Gastroesophageal sphincter (tissue), 4 donors: ENCODE results near the gene TMEM238. TPM values are rescaled to one million over a fixed set of nuclear protein-coding genes. Genes with fewer than 3 reads are reported as not detected.

ENCODE experiments used
- ATAC-seq: fragments of 150-250 bp; one replicate; pipeline ENCODE4 v1.9.1; 2016; ENCODE audit warnings: mild to moderate bottlenecking, moderate library complexity
- H3K27ac ChIP-seq, 4 donors: fragments of 200-600 bp; sonication (generic) in 3 of 4; 1 replicate in 3 of 4; 2 replicates in 1 of 4; pipeline ENCODE4 v1.5.1; 2016 to 2019
- H3K27me3 ChIP-seq: fragments of 200-600 bp; sonication (generic); one replicate; pipeline ENCODE4 v1.5.1; 2019
- H3K36me3 ChIP-seq, 2 donors: fragments of 200-600 bp; sonication (generic); one replicate each; pipeline ENCODE4 v1.5.1; 2019; ENCODE audit warnings: control low read depth in 1 of 2
- H3K4me1 ChIP-seq, 3 donors: fragments of 200-600 bp; sonication (generic); 1 replicate in 2 of 3; 2 replicates in 1 of 3; pipeline ENCODE4 v1.5.1; 2016 to 2019; ENCODE audit warnings: control low read depth in 2 of 3
- H3K4me3 ChIP-seq, 2 donors: fragments of 200-600 bp; sonication (generic); one replicate each; pipeline ENCODE4 v1.5.1; 2019; ENCODE audit warnings: mild to moderate bottlenecking in 1 of 2, moderate library complexity in 1 of 2
- H3K9me3 ChIP-seq, 3 donors: fragments of 200-600 bp; sonication (generic); one replicate each; pipeline ENCODE4 v1.5.1; 2017 to 2019; ENCODE audit warnings: control low read depth in 2 of 3
- EP300 ChIP-seq: sonication (generic); formaldehyde crosslinking; IDR thresholded peaks from one replicate; pipeline ENCODE4 v1.6.1; 2017; ENCODE audit warnings: antibody characterized with exemption, mild to moderate bottlenecking
- POLR2A ChIP-seq, 2 donors: fragments of 450-650 bp; IDR thresholded peaks; one replicate each; pipeline ENCODE4 v1.6.1; 2017; ENCODE audit warnings: antibody characterized with exemption in 2 of 2, mild to moderate bottlenecking in 2 of 2, moderate library complexity in 1 of 2
- POLR2AphosphoS5 ChIP-seq: sonication (generic); formaldehyde crosslinking; IDR thresholded peaks from one replicate; pipeline ENCODE4 v1.6.1; 2017; ENCODE audit warnings: antibody characterized with exemption
- WGBS, 2 donors: methylation state at CpG; one replicate each; pipeline ENCODE4 v1.1.5; 2018; ENCODE audit warnings: low coverage in 1 of 2; 5-methylcytosine and 5-hydroxymethylcytosine counted together
- total RNA-seq, 4 donors: library from RNA; depleted of rRNA; stranded (reverse); fragments of >200 nt; gene quantifications; one replicate each; pipeline ENCODE4 v1.1.0, GENCODE V29; 2016
- TF ChIP-seq, protein P1 (sequence below), 4 experiments: fragments of 200-600 bp in 2 of 4; fragments of 450-650 bp in 2 of 4; sonication (generic) in 1 of 4; IDR thresholded peaks; one replicate each; pipeline ENCODE4 v1.5.1; 2017 to 2019; ENCODE audit warnings: antibody characterized with exemption in 4 of 4, mild to moderate bottlenecking in 2 of 4, moderate library complexity in 2 of 4

TMEM238 gene
- total RNA-seq, 4 donors from 2014 or later, result 1.6 to 6.0 TPM; not detected in 2

DNA sequence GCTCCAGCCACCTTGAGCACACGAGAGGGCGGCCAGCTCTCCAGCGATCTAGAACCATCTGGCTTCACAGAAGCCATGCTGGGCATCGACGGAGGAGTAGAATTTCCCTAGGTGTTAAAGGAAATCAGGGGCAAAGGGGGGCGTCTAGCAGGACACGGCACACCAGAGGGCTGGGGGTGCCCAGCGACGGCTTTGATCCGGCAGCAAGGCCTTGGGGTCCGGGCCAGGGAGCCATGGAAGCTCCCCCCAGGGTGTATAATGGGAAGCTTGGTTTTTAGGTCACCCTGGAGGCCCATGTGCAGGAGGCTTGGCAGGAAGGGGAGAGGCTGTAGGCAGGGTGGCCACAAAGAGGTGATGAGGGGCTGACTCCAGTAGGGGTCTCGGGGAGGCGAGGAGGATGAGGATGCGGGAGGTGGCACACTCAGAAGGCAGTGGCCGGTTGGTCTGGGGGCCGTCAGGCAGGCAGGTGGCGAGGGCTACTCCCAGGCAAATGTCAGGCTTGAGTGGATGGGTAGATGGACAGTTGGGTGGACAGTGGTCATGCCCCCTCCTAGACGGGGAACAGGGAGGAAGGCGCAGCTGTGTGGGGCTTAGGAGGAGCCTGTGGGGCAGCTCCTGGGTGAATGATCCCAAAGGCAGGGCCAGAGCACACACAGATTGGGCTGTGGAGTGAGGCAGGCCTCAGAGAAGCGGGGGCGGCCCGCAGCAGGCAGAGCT is 38.8 kb downstream of the TMEM238 start:
- Histone ChIP-seq H3K4me3 (no peak overlapping the region), H3K27ac (peak overlapping the region in 2 of 4 donors; percentile 37 to 62), H3K4me1 (peaks cover 0 to 45% (median 15%) of the 10 kb centered on the region in 3 donors), H3K36me3 (peaks cover 0 to 53% of the 10 kb centered on the region in 2 donors), H3K9me3 (no peaks in the 10 kb centered on the region), H3K27me3 (peaks cover 13% of the 10 kb centered on the region)
- no peak for ATAC-seq
- TF ChIP-seq POLR2AphosphoS5 (no peak), EP300 (no peak), POLR2A (IDR thresholded peaks at IDR 0.05) (no peak)
- TF ChIP-seq, protein P1, sequence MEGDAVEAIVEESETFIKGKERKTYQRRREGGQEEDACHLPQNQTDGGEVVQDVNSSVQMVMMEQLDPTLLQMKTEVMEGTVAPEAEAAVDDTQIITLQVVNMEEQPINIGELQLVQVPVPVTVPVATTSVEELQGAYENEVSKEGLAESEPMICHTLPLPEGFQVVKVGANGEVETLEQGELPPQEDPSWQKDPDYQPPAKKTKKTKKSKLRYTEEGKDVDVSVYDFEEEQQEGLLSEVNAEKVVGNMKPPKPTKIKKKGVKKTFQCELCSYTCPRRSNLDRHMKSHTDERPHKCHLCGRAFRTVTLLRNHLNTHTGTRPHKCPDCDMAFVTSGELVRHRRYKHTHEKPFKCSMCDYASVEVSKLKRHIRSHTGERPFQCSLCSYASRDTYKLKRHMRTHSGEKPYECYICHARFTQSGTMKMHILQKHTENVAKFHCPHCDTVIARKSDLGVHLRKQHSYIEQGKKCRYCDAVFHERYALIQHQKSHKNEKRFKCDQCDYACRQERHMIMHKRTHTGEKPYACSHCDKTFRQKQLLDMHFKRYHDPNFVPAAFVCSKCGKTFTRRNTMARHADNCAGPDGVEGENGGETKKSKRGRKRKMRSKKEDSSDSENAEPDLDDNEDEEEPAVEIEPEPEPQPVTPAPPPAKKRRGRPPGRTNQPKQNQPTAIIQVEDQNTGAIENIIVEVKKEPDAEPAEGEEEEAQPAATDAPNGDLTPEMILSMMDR (IDR thresholded peaks at IDR 0.05), result no peak
- WGBS, 2 donors, result 70 to 82% methylated on average over 5 to 16 of the region's 22 CpGs

DNA sequence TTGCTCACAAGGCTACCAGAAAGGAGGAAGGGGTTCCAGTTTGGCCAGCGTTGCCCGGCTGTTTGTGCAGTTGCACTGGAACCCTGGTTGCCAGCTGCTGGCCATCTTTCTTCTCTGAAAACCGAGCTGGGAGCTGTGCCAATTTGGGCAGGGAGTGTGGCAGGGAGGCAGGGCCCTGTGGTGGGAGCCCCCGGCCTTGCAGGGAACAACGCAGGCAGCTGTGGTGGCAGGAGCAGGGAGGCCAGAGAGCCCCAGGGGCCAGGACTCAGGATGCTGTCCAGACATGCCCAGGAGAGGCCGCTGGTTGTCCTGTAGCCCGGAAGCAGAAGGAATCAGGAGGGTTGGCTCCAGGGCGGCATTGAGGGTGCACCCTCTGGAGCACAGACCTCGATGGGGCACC is 39.6 kb downstream of the TMEM238 start:
- peaks cover 0 to 53% of the 10 kb centered on the region in 2 donors for H3K36me3 ChIP-seq

DNA sequence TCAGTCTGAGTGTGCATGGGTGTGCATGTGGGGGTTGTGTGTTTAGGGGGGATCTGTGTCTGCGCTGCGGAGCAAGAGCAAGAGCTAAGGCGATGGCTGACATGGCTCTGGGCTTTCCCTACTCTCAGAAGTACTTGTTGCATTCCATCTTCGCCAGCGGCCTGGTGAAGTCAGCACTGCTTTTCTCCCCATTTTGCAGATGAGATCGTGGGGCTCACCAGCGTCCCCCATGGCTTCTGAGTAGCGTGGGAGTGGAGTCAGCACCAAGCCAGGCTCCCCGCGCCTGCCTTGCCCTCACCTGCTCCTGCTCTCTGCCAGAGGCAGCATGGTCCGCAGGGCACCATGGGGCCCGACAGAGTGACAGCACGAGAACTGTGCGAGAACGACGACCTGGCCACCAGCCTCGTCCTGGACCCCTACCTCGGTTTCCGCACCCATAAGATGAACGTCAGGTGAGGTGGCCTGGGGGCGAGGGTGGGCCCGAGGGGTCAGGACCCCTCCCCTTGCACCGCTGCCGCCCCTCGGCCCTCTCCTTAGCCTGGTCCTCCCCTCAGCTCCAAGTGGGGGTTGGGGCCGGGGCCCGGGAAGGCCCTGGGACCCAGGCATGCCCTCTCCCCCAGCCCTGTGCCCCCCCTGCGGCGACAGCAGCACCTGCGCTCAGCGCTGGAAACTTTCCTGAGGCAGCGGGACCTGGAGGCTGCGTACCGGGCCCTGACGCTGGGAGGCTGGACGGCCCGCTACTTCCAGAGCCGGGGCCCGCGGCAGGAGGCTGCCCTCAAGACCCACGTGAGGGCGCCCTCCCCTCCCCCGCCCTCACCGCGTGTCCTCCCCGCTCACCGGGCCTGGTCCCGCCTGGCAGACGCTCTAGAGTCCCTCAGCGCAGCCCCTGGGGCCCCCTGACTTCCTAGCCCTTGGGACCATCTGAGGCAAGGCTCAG is 42.2 kb downstream of the TMEM238 start:
- Histone ChIP-seq H3K27ac (peak overlapping the region in 1 of 4 donors; percentile 98), H3K4me3 (peak overlapping the region in 1 of 2 donors; percentile 73), H3K4me1 (peaks cover 0 to 48% (median 20%) of the 10 kb centered on the region in 3 donors), H3K9me3 (no peaks in the 10 kb centered on the region), H3K36me3 (peaks cover 0 to 39% of the 10 kb centered on the region in 2 donors), H3K27me3 (no peaks in the 10 kb centered on the region)
- TF ChIP-seq POLR2A (IDR thresholded peaks at IDR 0.05), result no peak
- no peak for TF ChIP-seq EP300
- no peak for TF ChIP-seq POLR2AphosphoS5
- TF ChIP-seq, protein P1 (IDR thresholded peaks at IDR 0.05), result no peak
- 73 to 82% methylated on average over 2 to 10 of the region's 50 CpGs for WGBS, 2 donors
- no peak for ATAC-seq

More for the DNA sequence above, 39.6 kb downstream of the TMEM238 start:
- TF ChIP-seq POLR2AphosphoS5, result no peak
- TF ChIP-seq, protein P1 (IDR thresholded peaks at IDR 0.05), result no peak
- TF ChIP-seq EP300, result no peak
- no peak for TF ChIP-seq POLR2A (IDR thresholded peaks at IDR 0.05)
- Histone ChIP-seq H3K9me3 (no peaks in the 10 kb centered on the region), H3K27ac (no peak overlapping the region), H3K4me1 (peaks cover 0 to 49% (median 16%) of the 10 kb centered on the region in 3 donors), H3K4me3 (no peak overlapping the region), H3K27me3 (peaks cover 5% of the 10 kb centered on the region)
- no peak for ATAC-seq
- 59% methylated on average over 2 of the region's 9 CpGs; no CpG with 5 or more reads in 1 of the 2 donors for WGBS, 2 donors

DNA sequence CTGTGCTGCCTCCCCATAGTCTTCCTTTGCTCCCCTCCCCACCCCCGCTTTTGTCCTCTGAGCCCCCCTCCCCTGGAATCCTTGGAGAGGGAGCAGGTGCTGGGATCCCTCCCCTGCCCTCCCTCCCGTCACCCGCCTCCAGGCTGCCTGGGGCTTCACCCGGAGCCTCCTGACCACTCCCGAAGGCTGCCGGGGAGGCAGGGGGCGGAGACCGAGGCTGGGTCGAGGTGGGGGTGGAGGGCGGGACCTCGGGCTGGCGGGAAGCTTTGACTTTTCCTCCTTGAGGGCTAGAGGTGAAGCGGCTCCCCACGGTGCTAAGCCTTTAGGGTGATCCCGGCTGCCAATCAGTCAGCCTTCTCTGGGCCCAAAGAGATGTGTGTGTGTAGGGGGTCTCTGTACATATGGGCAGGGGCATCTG is 42.9 kb downstream of the TMEM238 start:
- peaks cover 0 to 46% (median 20%) of the 10 kb centered on the region in 3 donors for H3K4me1 ChIP-seq
- peaks cover 0 to 32% of the 10 kb centered on the region in 2 donors for H3K36me3 ChIP-seq
- ATAC-seq, result no peak
- H3K4me3 ChIP-seq, result peak overlapping the region; percentile 73 to 94
- H3K27ac ChIP-seq, result peak overlapping the region in 3 of 4 donors; percentile 44 to 98 (median 87)
- TF ChIP-seq EP300 (no peak), POLR2AphosphoS5 (no peak), POLR2A (IDR thresholded peaks at IDR 0.05) (no peak)
- TF ChIP-seq, protein P1 (IDR thresholded peaks at IDR 0.05), result no peak
- H3K27me3 ChIP-seq, result no peaks in the 10 kb centered on the region
- 0 to 20% methylated on average over 1 to 5 of the region's 15 CpGs for WGBS, 2 donors
- no peaks in the 10 kb centered on the region for H3K9me3 ChIP-seq
